OCI-LY7 (cell line): ENCODE results near the gene MAG.

Experiments used
- CTCF ChIP-seq: fragments of 200-600 bp; sonication (generic); conservative IDR thresholded peaks from 2 replicates; pipeline ENCODE4 v1.5.1; 2014; ENCODE audit warnings: mild to moderate bottlenecking, antibody characterized with exemption, low read length, moderate library complexity, mixed read lengths
- EZH2phosphoT487 ChIP-seq: fragments of 200-600 bp; sonication (generic); IDR thresholded peaks from 2 replicates; pipeline ENCODE4 v1.6.1; 2018; ENCODE audit warnings: low read depth, borderline replicate concordance, mild to moderate bottlenecking, mixed run types, antibody characterized with exemption, low read length, moderate library complexity, mixed read lengths

- TF ChIP-seq CTCF (no peak), EZH2phosphoT487 (no peak)
Observed at GRCh38 chr19:35285095-35285449, 6.9 kb upstream of the MAG start.
